Astrocyte (in vitro differentiated cells and primary cell): Measurements from ENCODE around the gene FAM229A. TPM values are rescaled to one million over a fixed set of nuclear protein-coding genes. Genes with fewer than 3 reads are reported as not detected.

Experiments
- DNase-seq: peaks from one replicate; pipeline ENCODE4 v3.0.0-alpha.2; 2010; ENCODE audit warnings: low read depth
- FAIRE-seq: peaks from 2 replicates; lab custom pipeline; 2011; peaks lifted over from hg19 to GRCh38; lab: Jason Lieb, UNC
- H2AFZ ChIP-seq: 2 replicates; pipeline ENCODE4 v1.6.0; 2012; ENCODE audit warnings: low read depth, low read length, inconsistent platforms
- H3K27ac ChIP-seq: 2 replicates; pipeline ENCODE4 v1.5.1; 2011; ENCODE audit warnings: low read depth, low read length, inconsistent platforms
- H3K27me3 ChIP-seq: 2 replicates; pipeline ENCODE4 v1.6.0; 2011; ENCODE audit warnings: low read length, inconsistent platforms; ENCODE audit not compliant: insufficient read depth
- H3K36me3 ChIP-seq: 2 replicates; pipeline ENCODE4 v1.5.1; 2011; ENCODE audit warnings: low read length, inconsistent platforms; ENCODE audit not compliant: insufficient read depth
- H3K4me1 ChIP-seq: 2 replicates; pipeline ENCODE4 v1.5.1; 2011; ENCODE audit warnings: low read length, inconsistent platforms; ENCODE audit not compliant: insufficient read depth
- H3K4me2 ChIP-seq: 2 replicates; pipeline ENCODE4 v1.6.0; 2012; ENCODE audit warnings: low read length, inconsistent platforms
- H3K4me3 ChIP-seq: 2 replicates; pipeline ENCODE4 v1.5.1; 2011; ENCODE audit warnings: low read depth, mild to moderate bottlenecking, low read length, inconsistent platforms; ENCODE audit not compliant: insufficient read depth
- H3K79me2 ChIP-seq: 2 replicates; pipeline ENCODE4 v1.6.0; 2012; ENCODE audit warnings: mild to moderate bottlenecking, low read length, inconsistent platforms; ENCODE audit not compliant: insufficient read depth
- H3K9ac ChIP-seq: 2 replicates; pipeline ENCODE4 v1.6.0; 2012; ENCODE audit warnings: mild to moderate bottlenecking, low read length, inconsistent platforms
- H3K9me3 ChIP-seq: 2 replicates; pipeline ENCODE4 v1.5.1; 2012; ENCODE audit warnings: low read depth, mild to moderate bottlenecking, low read length, inconsistent platforms; ENCODE audit not compliant: insufficient read depth
- H4K20me1 ChIP-seq: 2 replicates; pipeline ENCODE4 v1.6.0; 2012; ENCODE audit warnings: low read length, inconsistent platforms; ENCODE audit not compliant: insufficient read depth
- H3K27ac Mint-ChIP-seq: one replicate; pipeline ENCODE4 v1.8.0; 2021; ENCODE audit warnings: mild to moderate bottlenecking, mixed read lengths; ENCODE audit not compliant: unreplicated experiment
- H3K27me3 Mint-ChIP-seq: one replicate; pipeline ENCODE4 v1.8.0; 2021; ENCODE audit warnings: low read depth, mixed read lengths; ENCODE audit not compliant: unreplicated experiment
- H3K36me3 Mint-ChIP-seq: one replicate; pipeline ENCODE4 v1.8.0; 2021; ENCODE audit warnings: low read depth, mixed read lengths; ENCODE audit not compliant: unreplicated experiment
- H3K4me1 Mint-ChIP-seq: one replicate; pipeline ENCODE4 v1.8.0; 2021; ENCODE audit warnings: low read depth, mixed read lengths; ENCODE audit not compliant: unreplicated experiment
- H3K4me3 Mint-ChIP-seq: one replicate; pipeline ENCODE4 v1.8.0; 2021; ENCODE audit warnings: mild to moderate bottlenecking, moderate library complexity, mixed read lengths; ENCODE audit not compliant: unreplicated experiment
- H3K9me3 Mint-ChIP-seq: one replicate; pipeline ENCODE4 v1.8.0; 2021; ENCODE audit warnings: mild to moderate bottlenecking, mixed read lengths; ENCODE audit not compliant: unreplicated experiment
- EZH2 ChIP-seq: IDR thresholded peaks from 2 replicates; pipeline ENCODE4 v1.6.1; 2012; ENCODE audit warnings: mild to moderate bottlenecking, low read length, inconsistent platforms; ENCODE audit not compliant: insufficient read depth
- total RNA-seq: library from RNA; stranded (reverse); gene quantifications from 2 replicates; pipeline ENCODE4 v1.2.1, GENCODE V29; 2021
- TF ChIP-seq, protein P1 (sequence below): IDR thresholded peaks from 2 replicates; pipeline ENCODE4 v1.5.1; 2011; ENCODE audit warnings: low read depth, mild to moderate bottlenecking, inconsistent platforms, low read length, moderate library complexity; ENCODE audit not compliant: insufficient read depth

The FAM229A gene
- total RNA-seq, 1 donor from 2014 or later = 4.2 TPM

DNA sequence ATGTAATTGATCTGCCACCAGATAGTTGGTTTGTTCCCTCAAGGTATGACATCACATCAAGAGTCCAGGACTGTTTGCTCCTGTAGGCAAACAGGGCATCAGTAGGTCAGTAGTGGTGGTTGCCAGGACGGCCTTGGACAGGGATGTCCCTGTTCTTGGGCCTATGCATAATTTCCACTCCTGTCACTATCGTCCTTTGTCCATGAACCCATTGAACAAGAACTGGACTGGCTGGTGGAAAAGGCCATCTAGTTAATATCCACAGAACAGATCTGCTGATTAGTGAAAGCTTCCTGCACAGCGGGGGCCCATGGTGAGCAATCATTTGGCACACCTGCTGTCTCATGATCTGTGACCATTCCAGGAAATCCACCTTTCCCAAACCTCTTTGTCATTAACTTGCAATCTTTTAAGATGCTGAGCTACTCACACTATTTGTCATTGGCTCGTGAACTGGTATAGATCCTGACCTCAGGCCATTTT is 44.4 kb upstream of the FAM229A start:
- Histone ChIP-seq H3K9me3 (no peaks in the 10 kb centered on the region), H3K27ac (no peak overlapping the region), H3K4me1 (no peaks in the 10 kb centered on the region), H3K9ac (no peak overlapping the region), H3K27me3 (no peaks in the 10 kb centered on the region), H2AFZ (no peak overlapping the region), H3K4me3 (no peak overlapping the region), H3K4me2 (no peak overlapping the region), H4K20me1 (no peaks in the 10 kb centered on the region), H3K79me2 (no peaks in the 10 kb centered on the region), H3K36me3 (no peaks in the 10 kb centered on the region)
- Mint-ChIP-seq H3K27ac (no peak overlapping the region), H3K27me3 (peaks cover 1% of the 10 kb centered on the region), H3K36me3 (no peaks in the 10 kb centered on the region), H3K9me3 (no peaks in the 10 kb centered on the region), H3K4me3 (no peak overlapping the region), H3K4me1 (peaks cover 4% of the 10 kb centered on the region)
- DNase-seq (no peak), FAIRE-seq (no peak)
- no peak for TF ChIP-seq EZH2
- TF ChIP-seq, protein P1, sequence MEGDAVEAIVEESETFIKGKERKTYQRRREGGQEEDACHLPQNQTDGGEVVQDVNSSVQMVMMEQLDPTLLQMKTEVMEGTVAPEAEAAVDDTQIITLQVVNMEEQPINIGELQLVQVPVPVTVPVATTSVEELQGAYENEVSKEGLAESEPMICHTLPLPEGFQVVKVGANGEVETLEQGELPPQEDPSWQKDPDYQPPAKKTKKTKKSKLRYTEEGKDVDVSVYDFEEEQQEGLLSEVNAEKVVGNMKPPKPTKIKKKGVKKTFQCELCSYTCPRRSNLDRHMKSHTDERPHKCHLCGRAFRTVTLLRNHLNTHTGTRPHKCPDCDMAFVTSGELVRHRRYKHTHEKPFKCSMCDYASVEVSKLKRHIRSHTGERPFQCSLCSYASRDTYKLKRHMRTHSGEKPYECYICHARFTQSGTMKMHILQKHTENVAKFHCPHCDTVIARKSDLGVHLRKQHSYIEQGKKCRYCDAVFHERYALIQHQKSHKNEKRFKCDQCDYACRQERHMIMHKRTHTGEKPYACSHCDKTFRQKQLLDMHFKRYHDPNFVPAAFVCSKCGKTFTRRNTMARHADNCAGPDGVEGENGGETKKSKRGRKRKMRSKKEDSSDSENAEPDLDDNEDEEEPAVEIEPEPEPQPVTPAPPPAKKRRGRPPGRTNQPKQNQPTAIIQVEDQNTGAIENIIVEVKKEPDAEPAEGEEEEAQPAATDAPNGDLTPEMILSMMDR = no peak

DNA sequence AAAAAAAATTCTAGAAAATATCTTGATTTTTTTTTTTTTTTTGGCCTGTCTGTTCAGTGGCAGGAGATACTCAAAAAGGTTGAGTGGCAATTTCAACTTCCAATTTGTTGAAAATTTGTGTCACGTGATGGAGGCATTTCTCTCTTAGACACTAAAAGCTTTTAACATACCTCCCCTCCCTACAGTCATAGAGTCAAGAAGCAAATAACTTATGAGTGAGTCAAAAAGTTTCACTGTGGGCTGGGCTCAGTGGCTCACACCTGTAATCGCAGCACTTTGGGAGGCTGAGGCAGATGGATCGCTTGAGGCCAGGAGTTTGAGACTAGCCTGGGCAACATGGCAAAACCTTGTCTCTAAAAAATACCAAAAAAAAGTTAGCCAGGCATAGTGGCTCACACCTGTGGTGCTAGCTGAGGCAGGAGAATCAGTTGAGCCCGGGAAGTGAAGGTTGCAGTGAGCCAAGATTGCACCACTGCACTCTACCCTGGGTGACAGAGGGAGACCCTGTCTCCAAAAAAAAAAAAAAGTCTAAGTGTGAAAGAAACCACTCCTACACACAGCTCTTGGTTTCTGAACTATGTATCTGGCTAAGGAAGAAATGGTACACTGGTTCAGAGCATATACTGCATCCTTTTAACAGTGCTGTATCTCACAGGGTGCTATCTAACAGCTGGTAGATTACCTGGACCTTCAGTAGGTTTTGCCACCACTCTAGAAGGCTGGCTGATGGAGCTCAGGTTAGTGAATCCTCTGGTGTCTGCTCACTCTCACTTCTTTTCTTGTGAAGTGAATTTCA is 43.6 kb upstream of the FAM229A start:
- no peak overlapping the region for H2AFZ ChIP-seq
- Mint-ChIP-seq H3K9me3 (no peaks in the 10 kb centered on the region), H3K27me3 (no peaks in the 10 kb centered on the region), H3K36me3 (no peaks in the 10 kb centered on the region), H3K4me3 (no peak overlapping the region), H3K4me1 (peaks cover 4% of the 10 kb centered on the region), H3K27ac (no peak overlapping the region)
- no peak overlapping the region for H3K27ac ChIP-seq
- TF ChIP-seq EZH2 = no peak
- TF ChIP-seq, protein P1 = no peak
- no peak overlapping the region for H3K4me2 ChIP-seq
- H3K4me1 ChIP-seq = no peaks in the 10 kb centered on the region
- no peak for FAIRE-seq
- H3K27me3 ChIP-seq = no peaks in the 10 kb centered on the region
- no peak for DNase-seq
- no peaks in the 10 kb centered on the region for H3K9me3 ChIP-seq
- H3K36me3 ChIP-seq = no peaks in the 10 kb centered on the region
- no peak overlapping the region for H3K9ac ChIP-seq
- H3K79me2 ChIP-seq = no peaks in the 10 kb centered on the region
- H4K20me1 ChIP-seq = no peaks in the 10 kb centered on the region
- no peak overlapping the region for H3K4me3 ChIP-seq

DNA sequence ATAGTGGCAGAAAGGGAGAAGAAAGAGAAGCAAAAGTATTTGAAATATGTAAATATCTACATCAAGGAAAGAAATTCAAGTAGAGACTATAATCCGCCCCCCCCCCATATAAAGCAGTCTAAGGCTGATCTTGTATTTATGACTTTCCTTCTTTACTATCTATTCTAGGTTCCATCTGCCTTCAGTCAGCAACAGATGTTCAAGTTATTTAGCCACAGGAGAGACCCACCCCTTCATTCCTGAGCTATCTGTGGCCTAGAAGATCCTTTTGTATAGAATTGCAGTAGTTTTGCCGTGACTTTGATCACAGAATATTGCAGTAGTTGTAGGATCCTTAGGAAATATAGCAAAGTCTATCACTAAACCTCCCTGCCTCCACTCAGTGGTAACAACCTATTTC is 42.7 kb upstream of the FAM229A start:
- Mint-ChIP-seq H3K27ac (peak overlapping the region; percentile 62), H3K4me1 (peaks cover 6% of the 10 kb centered on the region), H3K9me3 (no peaks in the 10 kb centered on the region), H3K4me3 (no peak overlapping the region), H3K27me3 (no peaks in the 10 kb centered on the region), H3K36me3 (no peaks in the 10 kb centered on the region)
- peak; percentile 52 for DNase-seq
- Histone ChIP-seq H4K20me1 (no peaks in the 10 kb centered on the region), H3K36me3 (no peaks in the 10 kb centered on the region), H3K4me3 (no peak overlapping the region), H3K27ac (no peak overlapping the region), H2AFZ (no peak overlapping the region), H3K4me1 (no peaks in the 10 kb centered on the region), H3K27me3 (no peaks in the 10 kb centered on the region), H3K9me3 (no peaks in the 10 kb centered on the region), H3K79me2 (no peaks in the 10 kb centered on the region), H3K4me2 (no peak overlapping the region), H3K9ac (no peak overlapping the region)
- TF ChIP-seq EZH2 = no peak
- TF ChIP-seq, protein P1 = no peak
- no peak for FAIRE-seq
